Sigmoid colon (tissue), 7 donors: ENCODE measurements around the gene GTPBP3. TPM values are rescaled to one million over a fixed set of nuclear protein-coding genes. Genes with fewer than 3 reads are reported as not detected.

Source experiments
- DNase-seq: peaks from one replicate; pipeline ENCODE4 v3.0.0-alpha.2; 2019
- H3K27ac ChIP-seq, 4 donors: fragments of 200-600 bp; sonication (generic); one replicate each; pipeline ENCODE4 v1.5.1; 2016 to 2019; ENCODE audit warnings: mild to moderate bottlenecking in 1 of 4
- H3K27me3 ChIP-seq, 3 donors: fragments of 200-600 bp; sonication (generic); one replicate each; pipeline ENCODE4 v1.5.1; 2019; ENCODE audit warnings: mild to moderate bottlenecking in 1 of 3
- H3K36me3 ChIP-seq, 4 donors: fragments of 200-600 bp; sonication (generic); one replicate each; pipeline ENCODE4 v1.5.1; 2016 to 2019
- H3K4me1 ChIP-seq, 4 donors: fragments of 200-600 bp; sonication (generic); one replicate each; pipeline ENCODE4 v1.5.1; 2017 to 2019
- H3K4me3 ChIP-seq, 4 donors: fragments of 200-600 bp; sonication (generic); one replicate each; pipeline ENCODE4 v1.5.1; 2017 to 2019; ENCODE audit warnings: mild to moderate bottlenecking in 2 of 4, moderate library complexity in 1 of 4
- H3K9me3 ChIP-seq, 4 donors: fragments of 200-600 bp in 3 of 4; sonication (generic) in 3 of 4; one replicate each; pipeline versions ENCODE4 v1.5.1 to v1.6.1; 2013 to 2019
- CTCF ChIP-seq, 4 experiments: fragments of 450-650 bp in 3 of 4; fragments of 200-600 bp in 1 of 4; IDR thresholded peaks; one replicate each; pipeline ENCODE4 v1.5.1; 2016 to 2019; ENCODE audit warnings: antibody characterized with exemption in 4 of 4, mild to moderate bottlenecking in 3 of 4, moderate library complexity in 2 of 4
- EP300 ChIP-seq, 4 donors: sonication (generic); formaldehyde crosslinking; IDR thresholded peaks; one replicate each; pipeline ENCODE4 v1.6.1; 2017; ENCODE audit warnings: antibody characterized with exemption in 4 of 4
- POLR2A ChIP-seq, 2 donors: fragments of 450-650 bp; IDR thresholded peaks; one replicate each; pipeline ENCODE4 v1.6.1; 2016; ENCODE audit warnings: antibody characterized with exemption in 2 of 2, mild to moderate bottlenecking in 2 of 2, moderate library complexity in 2 of 2
- POLR2AphosphoS5 ChIP-seq, 4 donors: sonication (generic); formaldehyde crosslinking; IDR thresholded peaks; one replicate each; pipeline ENCODE4 v1.6.1; 2017; ENCODE audit warnings: antibody characterized with exemption in 4 of 4
- WGBS, 2 donors: extraction: QIAGEN DNeasy Blood & Tissue Kit; methylation state at CpG; one replicate each; pipeline ENCODE4 v1.1.7; 2013; 5-methylcytosine and 5-hydroxymethylcytosine counted together
- intact Hi-C: fragments of 100-400 bp; cut with DNase I; formaldehyde crosslinking; loops from one replicate; pipeline ENCODE4 v1.15.1; 2023
- polyA plus RNA-seq, 3 donors: library from polyadenylated mRNA; stranded (reverse); fragments of 200-250 nt; gene quantifications; one replicate each; pipeline ENCODE4 v1.2.3, GENCODE V29; 2013
- total RNA-seq, 4 donors: library from RNA; depleted of rRNA; stranded (reverse); fragments of >200 nt; gene quantifications; one replicate each; pipeline ENCODE4 v1.1.0, GENCODE V29; 2016
- donor health status: healthy with polysubstance abuse.
- donor health status: Bipolar disorder and iron deficiency.
- donor health status: healthy.

The GTPBP3 gene
- total and polyA plus RNA-seq, 7 donors = 3.7 to 22.2 (median 13.2) TPM

- peaks cover 5 to 47% (median 27%) of the 10 kb centered on the region in 3 donors for H3K27me3 ChIP-seq
- peaks cover 0 to 8% (median 0%) of the 10 kb centered on the region in 4 donors for H3K36me3 ChIP-seq
- H3K9me3 ChIP-seq = no peaks in the 10 kb centered on the region
- no peak overlapping the region for H3K27ac ChIP-seq
- no peak overlapping the region for H3K4me3 ChIP-seq
- WGBS, 2 donors = 91 to 96% methylated on average over 8 of the region's 8 CpGs
- TF ChIP-seq POLR2AphosphoS5 (IDR thresholded peaks at IDR 0.05) (no peak), POLR2A (IDR thresholded peaks at IDR 0.05) (no peak), CTCF (IDR thresholded peaks at IDR 0.05) (no peak), EP300 (IDR thresholded peaks at IDR 0.05) (no peak)
- H3K4me1 ChIP-seq = peaks cover 0 to 51% (median 44%) of the 10 kb centered on the region in 4 donors
- DNase-seq = no peak
- intact Hi-C loops = no loop called here
These were observed 5.0 kb upstream of the GTPBP3 start for GRCh38 chr19:17332360-17332676.

GRCh38 chr19:17332677-17333581 lies 4.4 kb upstream of the GTPBP3 start:
- H3K27me3 ChIP-seq = peaks cover 5 to 47% (median 27%) of the 10 kb centered on the region in 3 donors
- H3K9me3 ChIP-seq = no peaks in the 10 kb centered on the region
- peaks cover 0 to 8% (median 0%) of the 10 kb centered on the region in 4 donors for H3K36me3 ChIP-seq
- intact Hi-C loops = no loop called here
- H3K4me3 ChIP-seq = no peak overlapping the region
- DNase-seq = no peak
- no peak overlapping the region for H3K27ac ChIP-seq
- WGBS, 2 donors = 96% methylated on average over 45 of the region's 45 CpGs
- H3K4me1 ChIP-seq = peaks cover 0 to 52% (median 47%) of the 10 kb centered on the region in 4 donors
- TF ChIP-seq CTCF (IDR thresholded peaks at IDR 0.05) (no peak), EP300 (IDR thresholded peaks at IDR 0.05) (no peak), POLR2AphosphoS5 (IDR thresholded peaks at IDR 0.05) (no peak), POLR2A (IDR thresholded peaks at IDR 0.05) (no peak)

- H3K4me3 ChIP-seq = peak overlapping the region; percentile 62 to 79 (median 69)
- intact Hi-C loops = loop anchor here (2.0 kb wide), 1 partner anchor 29 kb away; the partner anchor contains the start of gene MRPL34
- no peak for DNase-seq
- peaks cover 0 to 8% (median 0%) of the 10 kb centered on the region in 4 donors for H3K36me3 ChIP-seq
- peaks cover 0 to 52% (median 45%) of the 10 kb centered on the region in 4 donors for H3K4me1 ChIP-seq
- no peak for TF ChIP-seq EP300 (IDR thresholded peaks at IDR 0.05)
- no peak for TF ChIP-seq POLR2A (IDR thresholded peaks at IDR 0.05)
- TF ChIP-seq CTCF (IDR thresholded peaks at IDR 0.05) = no peak
- TF ChIP-seq POLR2AphosphoS5 (IDR thresholded peaks at IDR 0.05) = no peak
- H3K27ac ChIP-seq = peak overlapping the region; percentile 66 to 76 (median 71)
- peaks cover 3 to 40% (median 24%) of the 10 kb centered on the region in 3 donors for H3K27me3 ChIP-seq
- WGBS, 2 donors = 41 to 44% methylated on average over 52 of the region's 52 CpGs
- no peaks in the 10 kb centered on the region for H3K9me3 ChIP-seq
These were observed 3.5 kb upstream of the GTPBP3 start for GRCh38 chr19:17333611-17334413.

GRCh38 chr19:17334414-17335409 lies 2.6 kb upstream of the GTPBP3 start, which contains the start of gene ANO8:
TSS of gene ANO8 (minus strand) at chr19:17334855. CDS start at chr19:17334670, 185 bp downstream.
- peaks cover 0 to 31% (median 16%) of the 10 kb centered on the region in 3 donors for H3K27me3 ChIP-seq
- DNase-seq = peak; percentile 96
- intact Hi-C loops = loop anchor here (2.0 kb wide), 1 partner anchor 30 kb away; the partner anchor contains the start of gene MRPL34
- peak within 1 kb of the TSS; percentile 62 to 79 (median 69) for H3K4me3 ChIP-seq
- no peak for TF ChIP-seq POLR2A (IDR thresholded peaks at IDR 0.05)
- TF ChIP-seq EP300 (IDR thresholded peaks at IDR 0.05) = no peak
- peak in 3 of 4 donors; percentile 27 to 77 (median 48) for TF ChIP-seq POLR2AphosphoS5 (IDR thresholded peaks at IDR 0.05)
- peaks cover 0 to 45% (median 38%) of the 10 kb centered on the region in 4 donors for H3K4me1 ChIP-seq
- no peaks in the 10 kb centered on the region for H3K9me3 ChIP-seq
- WGBS, 2 donors = 1 to 3% methylated on average over 86 of the region's 86 CpGs
- peaks cover 0 to 8% (median 0%) of the 10 kb centered on the region in 4 donors for H3K36me3 ChIP-seq
- H3K27ac ChIP-seq = peak within 1 kb of the TSS; percentile 66 to 76 (median 71)
